Activated CD4-positive, alpha-beta T cell treated with anti-CD3 and anti-CD28 coated beads, Interleukin-2, amount 10 ng/mL, durations not matched to agents 7 days and 5 days (primary cell): ENCODE results near the gene FYB1. TPM values are rescaled to one million over a fixed set of nuclear protein-coding genes. Genes with fewer than 3 reads are reported as not detected.
A peak's percentile ranks its signal among the peaks of the same experiment; 100 is the strongest.

Source experiments
- CTCF ChIA-PET: fragments of 350-600 bp; sonication (Branson Sonifier 250); formaldehyde crosslinking; loops from one replicate; lab custom pipeline; 2021; ENCODE audit warnings: antibody characterized with exemption; lab: Charles Lee
- POLR2A ChIA-PET: fragments of 350-600 bp; sonication (Branson Sonifier 250); formaldehyde crosslinking; loops from one replicate; lab custom pipeline; 2021; ENCODE audit warnings: antibody characterized with exemption; lab: Charles Lee
- DNase-seq: peaks from one replicate; pipeline ENCODE4 v3.0.0-alpha.2; 2020
- H3K27ac Mint-ChIP-seq: one replicate; pipeline ENCODE4 v1.8.0; 2021; ENCODE audit warnings: mild to moderate bottlenecking, moderate library complexity, mixed read lengths
- H3K27me3 Mint-ChIP-seq: one replicate; pipeline ENCODE4 v1.8.0; 2021; ENCODE audit warnings: mixed read lengths
- H3K36me3 Mint-ChIP-seq: one replicate; pipeline ENCODE4 v1.8.0; 2021; ENCODE audit warnings: low read depth, mixed read lengths
- H3K4me1 Mint-ChIP-seq: one replicate; pipeline ENCODE4 v1.8.0; 2021; ENCODE audit warnings: mixed read lengths
- H3K4me3 Mint-ChIP-seq: one replicate; pipeline ENCODE4 v1.8.0; 2021; ENCODE audit warnings: mild to moderate bottlenecking, moderate library complexity, mixed read lengths
- H3K9me3 Mint-ChIP-seq: one replicate; pipeline ENCODE4 v1.8.0; 2021; ENCODE audit warnings: mixed read lengths
- total RNA-seq, 2 experiments: library from RNA; stranded (reverse); gene quantifications; one replicate each; pipeline ENCODE4 v1.2.3, GENCODE V29; 2021

Gene FYB1
- total RNA-seq, 2 experiments from 2014 or later, result 396 to 480 TPM

- Mint-ChIP-seq H3K4me3 (no peak overlapping the region), H3K4me1 (peaks cover 86% of the 10 kb centered on the region), H3K27ac (no peak overlapping the region), H3K9me3 (peaks cover 8% of the 10 kb centered on the region), H3K27me3 (no peaks in the 10 kb centered on the region), H3K36me3 (peaks cover 75% of the 10 kb centered on the region)
- DNase-seq, result no peak
- POLR2A ChIA-PET, result no interaction called here
- CTCF ChIA-PET, result no interaction called here
Measured at GRCh38 chr5:39161578-39161977, 57.8 kb downstream of the FYB1 start.

GRCh38 chr5:39160576-39161213, 58.7 kb downstream of the FYB1 start:
- ChIA-PET CTCF (interaction anchor here (0.7 to 1.3 kb wide), 2 partner anchors 11 to 14 kb away, joined by 3 to 4 read pairs; no protein-coding TSS in a partner anchor), POLR2A (no interaction called here)
- Mint-ChIP-seq H3K4me1 (peaks cover 86% of the 10 kb centered on the region), H3K27ac (no peak overlapping the region), H3K4me3 (no peak overlapping the region), H3K36me3 (peaks cover 70% of the 10 kb centered on the region), H3K9me3 (peaks cover 8% of the 10 kb centered on the region), H3K27me3 (no peaks in the 10 kb centered on the region)
- DNase-seq, result no peak

GRCh38 chr5:39159811-39160490, 59.4 kb downstream of the FYB1 start:
- no peak for DNase-seq
- Mint-ChIP-seq H3K27me3 (no peaks in the 10 kb centered on the region), H3K27ac (peak overlapping the region; percentile 2), H3K9me3 (peaks cover 2% of the 10 kb centered on the region), H3K4me1 (peaks cover 85% of the 10 kb centered on the region), H3K4me3 (no peak overlapping the region), H3K36me3 (peaks cover 65% of the 10 kb centered on the region)
- POLR2A ChIA-PET, result no interaction called here
- CTCF ChIA-PET, result interaction anchor here (1.3 kb wide), 1 partner anchor 15 kb away, joined by 4 read pairs; no protein-coding TSS in a partner anchor

- peaks cover 64% of the 10 kb centered on the region for H3K36me3 Mint-ChIP-seq
- H3K27me3 Mint-ChIP-seq, result no peaks in the 10 kb centered on the region
- H3K9me3 Mint-ChIP-seq, result no peaks in the 10 kb centered on the region
- ChIA-PET POLR2A (no interaction called here), CTCF (interaction anchor here (0.6 to 1.1 kb wide), 2 partner anchors 30 to 53 kb away, joined by 3 to 4 read pairs; no protein-coding TSS in a partner anchor)
- peaks cover 83% of the 10 kb centered on the region for H3K4me1 Mint-ChIP-seq
- H3K4me3 Mint-ChIP-seq, result peak overlapping the region; percentile 3
- no peak overlapping the region for H3K27ac Mint-ChIP-seq
- no peak for DNase-seq
Measured at GRCh38 chr5:39158786-39159185, 60.6 kb downstream of the FYB1 start.

- peaks cover 80% of the 10 kb centered on the region for H3K4me1 Mint-ChIP-seq
- no peak overlapping the region for H3K27ac Mint-ChIP-seq
- H3K9me3 Mint-ChIP-seq, result no peaks in the 10 kb centered on the region
- DNase-seq, result no peak
- POLR2A ChIA-PET, result interaction anchor here (0.5 kb wide), 1 partner anchor 13 kb away, joined by 4 read pairs; no protein-coding TSS in a partner anchor
- no peaks in the 10 kb centered on the region for H3K27me3 Mint-ChIP-seq
- CTCF ChIA-PET, result interaction anchor here (1.1 to 1.3 kb wide), 3 partner anchors 13 to 59 kb away, joined by 3 to 7 read pairs (median 4); no protein-coding TSS in a partner anchor
- H3K36me3 Mint-ChIP-seq, result peaks cover 68% of the 10 kb centered on the region
- no peak overlapping the region for H3K4me3 Mint-ChIP-seq
Measured at GRCh38 chr5:39158127-39158593, 61.2 kb downstream of the FYB1 start.

- Mint-ChIP-seq H3K36me3 (peaks cover 70% of the 10 kb centered on the region), H3K9me3 (no peaks in the 10 kb centered on the region), H3K27ac (no peak overlapping the region), H3K4me1 (peaks cover 83% of the 10 kb centered on the region), H3K4me3 (no peak overlapping the region), H3K27me3 (no peaks in the 10 kb centered on the region)
- ChIA-PET CTCF (interaction anchor here (0.7 to 1.3 kb wide), 4 partner anchors 14 to 71 kb away, joined by 3 to 7 read pairs (median 3); no protein-coding TSS in a partner anchor), POLR2A (interaction anchor here (0.5 kb wide), 1 partner anchor 13 kb away, joined by 4 read pairs; no protein-coding TSS in a partner anchor)
- no peak for DNase-seq
Measured at GRCh38 chr5:39157701-39158100, 61.7 kb downstream of the FYB1 start.

GRCh38 chr5:39156082-39156481, 63.3 kb downstream of the FYB1 start:
- H3K4me3 Mint-ChIP-seq, result no peak overlapping the region
- POLR2A ChIA-PET, result no interaction called here
- CTCF ChIA-PET, result no interaction called here
- peak overlapping the region; percentile 42 for H3K27ac Mint-ChIP-seq
- DNase-seq, result no peak
- H3K9me3 Mint-ChIP-seq, result no peaks in the 10 kb centered on the region
- peaks cover 76% of the 10 kb centered on the region for H3K36me3 Mint-ChIP-seq
- peaks cover 87% of the 10 kb centered on the region for H3K4me1 Mint-ChIP-seq
- no peaks in the 10 kb centered on the region for H3K27me3 Mint-ChIP-seq

- DNase-seq, result no peak
- no peak overlapping the region for H3K4me3 Mint-ChIP-seq
- CTCF ChIA-PET, result interaction anchor here (0.9 kb wide), 1 partner anchor 115 kb away, joined by 3 read pairs; no protein-coding TSS in a partner anchor
- no peaks in the 10 kb centered on the region for H3K27me3 Mint-ChIP-seq
- peaks cover 79% of the 10 kb centered on the region for H3K4me1 Mint-ChIP-seq
- H3K36me3 Mint-ChIP-seq, result peaks cover 68% of the 10 kb centered on the region
- peak overlapping the region; percentile 7 for H3K27ac Mint-ChIP-seq
- POLR2A ChIA-PET, result no interaction called here
- H3K9me3 Mint-ChIP-seq, result no peaks in the 10 kb centered on the region
Measured at GRCh38 chr5:39151745-39152144, 67.6 kb downstream of the FYB1 start.

- ChIA-PET POLR2A (no interaction called here), CTCF (interaction anchor here (0.6 kb wide), 1 partner anchor 1492 kb away, joined by 4 read pairs; no protein-coding TSS in a partner anchor)
- Mint-ChIP-seq H3K27me3 (no peaks in the 10 kb centered on the region), H3K4me1 (peaks cover 68% of the 10 kb centered on the region), H3K4me3 (no peak overlapping the region), H3K9me3 (no peaks in the 10 kb centered on the region), H3K36me3 (peaks cover 67% of the 10 kb centered on the region), H3K27ac (peak overlapping the region; percentile 41)
- DNase-seq, result no peak
Measured at GRCh38 chr5:39149966-39150365, 69.4 kb downstream of the FYB1 start.

GRCh38 chr5:39148983-39149534, 70.3 kb downstream of the FYB1 start:
- DNase-seq, result no peak
- Mint-ChIP-seq H3K4me3 (no peak overlapping the region), H3K27me3 (no peaks in the 10 kb centered on the region), H3K4me1 (peaks cover 63% of the 10 kb centered on the region), H3K36me3 (peaks cover 66% of the 10 kb centered on the region), H3K27ac (peak overlapping the region; percentile 41), H3K9me3 (no peaks in the 10 kb centered on the region)
- ChIA-PET POLR2A (no interaction called here), CTCF (no interaction called here)

- Mint-ChIP-seq H3K4me1 (peaks cover 46% of the 10 kb centered on the region), H3K36me3 (peaks cover 48% of the 10 kb centered on the region), H3K27ac (peak overlapping the region; percentile 10)
Measured at GRCh38 chr5:39146831-39147540, 72.4 kb downstream of the FYB1 start.

More at GRCh38 chr5:39146831-39147540, 72.4 kb downstream of the FYB1 start:
- CTCF ChIA-PET, result interaction anchor here (0.6 to 1.2 kb wide), 6 partner anchors 12 to 465 kb away, joined by 3 read pairs; no protein-coding TSS in a partner anchor
- H3K27me3 Mint-ChIP-seq, result no peaks in the 10 kb centered on the region
- POLR2A ChIA-PET, result interaction anchor here (0.6 to 0.7 kb wide), 2 partner anchors 40 to 70 kb away, joined by 4 to 9 read pairs; no protein-coding TSS in a partner anchor
- H3K4me3 Mint-ChIP-seq, result no peak overlapping the region
- no peak for DNase-seq
- no peaks in the 10 kb centered on the region for H3K9me3 Mint-ChIP-seq
